GM19455 (cell line): ENCODE measurements around the gene MALL.
"Not testable (repeated sequence)": the region's sequence is repeated elsewhere in the genome, so short reads cannot be mapped to it uniquely, and the experiment has no call there.

Source experiments
- ATAC-seq: cut with Tn5 transposase; IDR thresholded peaks from one replicate; pipeline ENCODE4 v1.9.1; 2021; ENCODE audit not compliant: unreplicated experiment

Gene MALL

DNA sequence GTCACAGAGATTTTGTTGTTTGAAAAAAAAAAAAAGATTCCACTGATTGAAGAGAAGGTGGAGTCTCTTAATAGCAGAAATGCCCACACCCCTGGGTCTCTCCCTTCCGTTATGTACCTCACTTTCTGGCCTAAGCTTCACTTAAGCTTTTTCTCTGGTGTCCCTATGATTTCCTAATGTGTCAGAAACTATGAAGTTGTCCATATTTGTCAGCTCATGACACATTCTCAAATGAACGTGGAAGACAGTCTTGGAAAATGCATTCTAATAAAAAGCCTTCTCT, 5.4 kb upstream of the MALL start:
- ATAC-seq = no peak

DNA sequence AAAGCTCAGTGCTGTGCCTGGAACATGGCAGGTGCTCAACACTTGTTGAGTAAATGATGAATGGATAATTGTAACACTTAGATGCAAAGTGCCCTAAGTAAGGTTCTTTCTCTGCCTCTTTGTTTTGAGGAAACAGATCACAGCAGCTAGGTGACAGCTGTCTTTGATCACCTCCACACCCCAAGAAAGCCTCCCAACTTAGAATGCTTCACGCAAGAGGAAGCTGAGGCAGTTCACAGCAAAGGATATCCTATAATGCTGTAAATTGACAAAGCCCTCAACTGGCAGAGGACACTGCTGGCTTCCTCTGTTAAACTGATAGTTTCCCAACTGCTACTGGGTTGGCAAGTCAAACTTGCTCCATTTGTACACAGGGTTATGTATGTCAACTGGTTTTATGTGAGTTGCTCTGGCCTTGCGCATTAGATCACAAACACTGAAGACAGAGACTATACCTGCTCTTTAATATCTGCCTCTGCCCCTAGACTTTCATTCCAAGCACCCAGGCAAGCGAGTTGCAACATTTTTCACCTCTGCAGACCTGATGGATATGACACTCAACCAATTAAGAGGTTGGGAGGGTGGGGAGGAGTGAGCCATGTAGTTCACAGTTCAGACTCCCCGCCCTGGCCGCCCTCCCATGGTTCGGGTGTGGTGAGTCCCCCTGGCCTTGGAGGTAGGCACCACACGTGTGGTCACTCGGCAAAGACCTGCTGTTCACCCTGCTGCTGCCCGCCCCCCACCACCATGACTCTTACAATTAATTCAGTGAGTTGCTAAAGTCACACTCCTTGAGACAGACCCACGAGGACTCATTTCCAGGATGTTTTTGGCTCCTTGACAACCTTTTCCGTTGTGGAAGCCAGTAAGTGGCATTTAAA, 4.8 kb upstream of the MALL start:
- ATAC-seq = no peak

DNA sequence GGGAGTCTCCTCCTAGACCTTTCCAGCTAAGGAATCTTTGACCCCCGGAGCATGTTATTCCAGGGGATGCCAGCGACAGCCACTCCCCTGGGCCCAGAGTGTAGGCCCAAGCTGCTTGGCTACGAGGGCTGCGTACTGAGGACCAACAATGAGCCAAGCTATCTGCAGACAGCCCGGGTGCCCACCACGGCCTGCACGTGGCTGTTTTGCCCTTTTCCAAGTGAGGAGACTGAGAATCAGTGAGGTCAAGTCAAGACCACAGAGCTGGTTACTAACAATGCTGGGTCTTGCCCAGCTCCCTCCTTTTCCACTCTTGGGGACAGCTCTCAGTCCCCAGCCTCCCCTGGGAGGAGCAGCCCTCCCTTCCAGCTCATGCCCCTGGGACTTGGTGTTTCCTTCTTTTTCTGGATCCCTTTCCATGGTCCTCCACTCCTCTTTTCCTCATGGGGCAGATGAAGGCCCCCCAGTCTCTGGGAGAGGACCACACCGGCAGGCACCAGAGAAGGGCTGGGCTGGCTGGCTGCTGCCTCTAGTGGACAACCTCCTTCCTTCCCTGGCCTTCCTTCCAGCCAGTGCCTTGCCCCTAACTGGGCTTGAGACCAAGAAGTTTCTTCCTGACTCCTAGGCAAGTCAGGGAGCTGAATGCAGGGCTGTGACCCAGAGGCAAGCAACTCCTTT, 550 bp upstream of the MALL start:
- ATAC-seq = no peak

DNA sequence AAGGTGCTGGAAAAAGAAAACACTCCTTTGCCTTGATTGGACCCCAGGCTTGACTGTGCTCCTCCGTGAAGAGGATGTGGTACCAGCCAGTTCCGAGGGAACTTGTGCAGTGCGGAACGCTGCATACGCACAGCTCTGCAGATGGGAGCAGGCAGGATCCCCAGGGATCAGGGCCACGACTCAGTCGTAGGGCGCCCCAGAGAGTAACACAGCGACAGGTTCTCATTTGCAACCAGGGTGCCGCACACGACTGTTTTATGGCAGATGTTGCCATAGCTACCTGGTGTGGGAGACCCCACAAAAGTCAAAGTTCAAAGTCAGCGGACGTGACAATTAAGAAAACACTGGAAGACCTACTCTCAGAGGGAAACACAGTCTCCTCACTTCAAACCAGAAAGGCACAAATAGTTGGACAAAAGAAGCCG, 779 bp downstream of the MALL start:
- ATAC-seq = no peak

DNA sequence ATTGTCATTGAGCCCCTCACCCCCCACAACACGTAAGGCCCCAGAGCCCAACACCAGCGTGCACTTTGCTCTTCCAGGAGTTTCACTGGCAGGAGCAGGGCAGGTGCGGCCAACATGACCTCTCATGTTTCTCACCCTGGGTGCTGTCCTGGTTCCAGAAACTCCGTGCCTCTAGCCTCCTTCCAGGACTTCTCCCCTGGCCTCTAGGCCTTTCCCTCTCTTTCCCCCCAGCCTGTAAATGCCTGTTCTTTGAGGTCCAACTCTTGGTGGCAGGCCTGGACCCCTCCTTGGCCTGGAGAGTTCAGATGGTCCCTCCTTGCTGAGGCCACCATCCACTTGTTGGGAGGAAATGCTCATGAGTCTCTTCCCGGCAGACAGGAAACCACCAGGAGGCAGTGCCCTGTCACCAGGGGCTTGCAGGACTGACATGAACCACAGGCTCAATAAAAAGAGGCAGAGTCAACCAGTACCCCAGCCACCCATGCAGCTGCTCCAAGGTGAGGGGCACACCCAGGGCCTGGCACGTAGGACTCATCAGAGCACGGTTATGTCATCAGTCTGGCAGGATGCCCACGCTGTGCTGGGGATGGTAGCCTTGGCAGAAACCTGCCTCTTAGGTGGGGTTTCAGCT, 1.5 kb downstream of the MALL start:
- no peak for ATAC-seq

DNA sequence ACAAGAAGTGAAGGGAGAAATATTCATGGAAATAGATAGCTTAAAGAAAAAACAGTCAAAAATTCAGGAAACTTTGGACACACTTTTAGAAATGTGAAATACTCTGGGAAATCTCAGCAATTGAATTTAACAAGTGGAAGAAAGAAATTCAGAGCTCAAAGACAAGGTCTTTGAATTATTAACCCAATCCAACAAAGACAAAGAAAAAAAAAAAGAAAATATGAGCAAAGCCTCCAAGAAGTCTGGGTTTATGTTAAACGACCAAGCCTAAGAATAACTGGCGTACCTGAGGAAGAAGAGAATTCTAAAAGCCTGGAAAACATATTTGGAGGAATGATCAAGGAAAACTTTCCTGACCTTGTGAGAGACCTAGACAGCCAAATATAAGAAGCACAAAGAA, 7.3 kb downstream of the MALL start:
- ATAC-seq = not testable (repeated sequence)

DNA sequence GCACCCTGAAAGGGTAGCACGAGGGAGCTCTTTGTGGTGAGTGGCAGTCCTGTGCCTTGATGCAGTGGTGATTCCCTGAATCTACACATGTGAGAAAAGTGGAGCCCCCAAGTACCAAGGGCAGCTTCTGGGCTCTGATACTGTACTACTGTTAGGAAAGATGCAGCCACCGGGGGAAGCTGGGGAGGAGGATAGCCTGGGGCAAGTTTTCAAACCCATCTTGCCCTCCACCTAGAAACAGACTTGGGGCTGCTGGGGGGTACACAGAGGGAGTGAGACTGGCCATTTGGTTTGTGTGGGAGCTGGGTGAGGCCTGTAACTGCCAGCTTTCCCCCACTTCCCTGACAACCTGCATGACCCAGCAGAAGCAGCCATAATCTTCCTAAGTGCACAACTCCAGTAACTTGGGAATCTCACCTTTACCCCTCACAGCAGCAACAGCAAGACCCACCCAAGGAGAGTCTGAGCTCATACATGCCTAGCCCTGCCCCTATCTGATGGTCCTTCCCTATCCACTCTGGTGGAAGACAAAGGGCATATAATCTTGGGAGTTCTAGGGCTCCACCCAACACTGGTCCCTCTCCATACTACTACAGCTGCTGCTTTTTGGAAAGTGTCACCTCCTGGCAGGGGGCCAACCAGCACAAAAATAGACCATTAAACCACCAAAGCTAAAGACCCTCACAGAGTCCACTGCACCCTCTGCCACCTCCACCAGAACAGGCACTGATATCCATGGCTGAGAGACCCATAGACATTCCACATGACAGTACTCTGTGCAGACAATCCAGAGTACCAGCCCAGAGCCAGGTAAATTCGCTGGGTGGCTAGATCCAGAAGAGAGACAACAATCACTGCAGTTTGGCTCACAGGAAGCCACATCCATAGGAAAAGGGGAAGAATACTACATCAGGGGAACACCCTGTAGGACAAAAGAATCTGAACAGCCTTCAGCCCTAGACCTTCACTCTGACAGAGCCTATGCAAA, 8.2 kb downstream of the MALL start:
- ATAC-seq = no peak

DNA sequence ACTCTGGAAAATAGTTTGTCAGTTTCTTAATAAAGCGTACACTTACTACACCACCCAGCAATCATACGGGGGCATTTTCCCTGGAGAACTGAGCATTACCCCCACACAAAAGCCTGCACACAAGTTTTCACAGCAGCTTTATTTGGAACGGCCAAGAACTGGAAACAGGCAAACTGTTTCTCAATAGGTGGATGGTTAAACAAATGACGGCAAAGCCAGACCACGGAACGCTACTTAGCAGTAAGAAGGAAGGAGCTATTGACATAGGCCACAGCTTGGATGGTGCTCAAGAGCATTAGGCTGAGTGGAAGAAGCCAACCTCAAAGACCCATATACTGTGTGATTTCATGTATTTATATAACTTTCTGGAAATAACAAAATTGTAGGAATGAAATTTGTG, 9.0 kb downstream of the MALL start:
- no peak for ATAC-seq

DNA sequence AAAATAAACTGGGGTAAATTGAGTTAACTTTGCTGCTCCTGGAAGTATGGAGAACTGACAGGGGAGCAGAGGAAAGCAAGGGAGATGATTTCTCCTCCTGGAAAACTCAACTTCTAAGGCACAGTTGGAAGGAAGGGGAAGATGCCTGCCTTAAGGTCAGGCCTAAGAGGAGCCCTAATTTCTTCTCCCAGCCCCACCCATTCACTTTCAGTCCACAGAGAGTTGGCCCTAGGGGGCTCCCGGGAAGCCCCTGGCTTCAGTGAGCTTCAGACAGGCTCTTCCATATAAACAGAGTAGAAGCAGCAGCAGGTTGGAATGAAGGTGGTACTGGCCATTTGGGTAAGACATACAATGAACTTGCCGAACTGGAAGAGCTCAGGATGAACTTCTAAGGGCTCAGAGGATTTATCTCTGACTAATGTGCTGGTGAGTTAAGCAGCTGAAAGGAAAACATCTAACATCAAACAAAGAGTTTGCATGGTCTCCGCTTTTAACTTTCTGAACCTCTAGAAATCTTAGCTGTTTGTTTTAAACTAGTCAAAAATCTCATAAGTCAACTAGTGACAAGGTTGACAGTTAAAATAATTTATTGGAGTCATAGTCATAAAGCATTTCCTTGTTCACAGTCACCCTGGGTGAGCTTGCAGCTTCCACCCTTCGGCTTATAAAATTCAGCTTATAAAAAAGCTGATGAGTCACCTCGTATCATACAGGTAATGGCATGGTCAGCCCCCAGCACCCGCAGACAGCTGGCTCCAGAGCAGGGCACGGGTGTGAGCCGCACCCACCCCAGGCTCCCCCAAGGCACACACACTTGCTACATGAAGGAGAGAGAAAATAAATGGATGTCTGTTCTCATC, 9.8 kb downstream of the MALL start:
- no peak for ATAC-seq

DNA sequence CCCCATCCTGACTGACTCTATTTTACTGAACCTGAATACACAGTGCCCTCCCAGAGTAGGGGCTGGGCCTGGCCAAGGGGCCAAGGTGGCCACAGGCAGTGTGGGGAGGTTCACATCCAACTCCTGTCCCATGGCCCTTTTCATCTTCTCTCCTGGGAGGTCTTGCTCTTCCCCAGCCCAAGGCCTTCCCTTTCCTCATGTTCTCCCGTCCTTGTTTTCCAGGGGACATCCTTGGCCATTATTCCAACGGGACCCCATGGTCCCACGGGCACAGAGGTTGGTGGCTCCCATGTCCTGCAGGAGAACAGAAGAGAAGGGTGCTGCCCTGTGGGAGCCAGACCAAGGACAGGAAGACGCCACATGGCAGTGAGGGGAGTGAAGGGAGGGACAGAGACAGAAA, 10.4 kb downstream of the MALL start:
- no peak for ATAC-seq

DNA sequence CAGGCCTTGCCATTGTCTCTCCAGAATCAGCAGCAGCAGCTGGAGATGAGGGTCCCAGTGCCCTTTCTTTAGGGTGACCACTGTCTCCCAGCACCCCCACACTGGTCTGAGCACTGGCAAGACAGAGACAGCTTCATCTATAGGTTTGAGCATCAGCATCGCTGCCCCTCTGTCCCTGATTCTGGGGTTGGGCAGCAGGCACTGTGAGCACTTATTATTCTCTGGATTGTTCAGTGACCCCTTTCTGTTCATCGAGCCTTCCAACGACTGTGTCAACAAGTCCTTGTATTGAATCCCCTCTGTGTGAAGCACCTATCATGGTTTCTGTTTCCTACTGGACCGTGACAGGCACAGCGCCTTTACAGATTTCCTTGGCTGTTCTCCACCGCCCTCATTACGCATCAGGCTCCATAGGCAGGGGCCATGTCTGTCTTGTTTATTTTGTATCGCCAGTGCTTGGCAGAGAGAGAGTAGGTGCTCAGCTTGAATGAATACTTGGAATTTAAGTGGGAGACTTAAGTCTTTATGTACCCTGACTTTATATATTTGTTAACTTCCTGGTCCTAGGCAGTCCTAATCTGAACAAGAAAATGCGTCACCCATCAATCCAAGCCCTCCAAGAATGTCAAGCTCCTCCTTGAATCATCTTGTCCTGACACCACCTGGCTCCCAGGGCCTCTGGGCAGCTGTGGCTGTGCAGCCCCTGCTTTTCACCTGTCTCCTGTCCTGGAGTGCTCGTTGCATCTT, 11.4 kb downstream of the MALL start:
- no peak for ATAC-seq

DNA sequence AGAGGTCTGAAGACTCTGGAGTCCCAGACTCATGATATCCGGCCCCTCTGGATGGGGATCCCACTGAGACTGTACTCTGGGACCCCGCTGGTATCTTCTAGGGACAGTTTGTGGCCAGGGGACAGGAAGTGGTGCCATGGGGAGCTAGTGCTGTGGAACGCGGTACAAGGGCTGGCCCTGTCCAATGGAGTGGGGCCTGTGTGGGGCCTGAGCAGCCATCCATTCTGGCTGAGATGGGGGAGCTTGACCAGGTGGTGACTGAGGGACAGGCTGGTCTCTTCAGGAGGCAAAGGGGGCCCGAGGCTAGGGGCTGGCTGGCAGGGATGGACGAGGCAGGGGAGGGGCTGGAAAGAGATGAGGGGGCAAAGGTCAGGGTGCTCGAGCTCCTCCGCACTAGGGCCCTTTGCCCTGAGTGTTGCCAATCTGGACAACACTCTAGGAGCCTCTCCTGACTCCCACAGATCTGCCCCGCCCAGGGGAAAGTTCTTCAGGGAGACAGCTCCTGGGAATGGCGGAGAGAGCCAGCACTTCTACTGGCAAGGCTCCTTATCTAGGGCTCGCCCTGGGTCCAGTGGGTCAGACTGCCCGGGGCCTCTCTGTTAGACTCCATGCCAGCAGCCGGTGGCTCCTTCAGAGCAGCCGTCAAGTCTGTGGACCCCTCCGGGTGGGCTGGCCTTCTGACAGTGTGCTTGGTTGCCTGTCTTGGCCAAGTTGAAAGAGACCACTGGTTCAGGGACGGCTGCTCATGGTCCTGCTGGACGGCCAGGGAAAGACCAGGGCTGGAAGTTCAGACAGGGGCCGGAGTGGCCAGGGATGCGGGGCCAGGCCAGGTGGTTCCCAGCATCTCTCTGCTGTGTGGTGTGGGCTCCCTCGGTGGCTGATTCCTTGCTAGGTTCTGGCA, 12.3 kb downstream of the MALL start:
- ATAC-seq = no peak

DNA sequence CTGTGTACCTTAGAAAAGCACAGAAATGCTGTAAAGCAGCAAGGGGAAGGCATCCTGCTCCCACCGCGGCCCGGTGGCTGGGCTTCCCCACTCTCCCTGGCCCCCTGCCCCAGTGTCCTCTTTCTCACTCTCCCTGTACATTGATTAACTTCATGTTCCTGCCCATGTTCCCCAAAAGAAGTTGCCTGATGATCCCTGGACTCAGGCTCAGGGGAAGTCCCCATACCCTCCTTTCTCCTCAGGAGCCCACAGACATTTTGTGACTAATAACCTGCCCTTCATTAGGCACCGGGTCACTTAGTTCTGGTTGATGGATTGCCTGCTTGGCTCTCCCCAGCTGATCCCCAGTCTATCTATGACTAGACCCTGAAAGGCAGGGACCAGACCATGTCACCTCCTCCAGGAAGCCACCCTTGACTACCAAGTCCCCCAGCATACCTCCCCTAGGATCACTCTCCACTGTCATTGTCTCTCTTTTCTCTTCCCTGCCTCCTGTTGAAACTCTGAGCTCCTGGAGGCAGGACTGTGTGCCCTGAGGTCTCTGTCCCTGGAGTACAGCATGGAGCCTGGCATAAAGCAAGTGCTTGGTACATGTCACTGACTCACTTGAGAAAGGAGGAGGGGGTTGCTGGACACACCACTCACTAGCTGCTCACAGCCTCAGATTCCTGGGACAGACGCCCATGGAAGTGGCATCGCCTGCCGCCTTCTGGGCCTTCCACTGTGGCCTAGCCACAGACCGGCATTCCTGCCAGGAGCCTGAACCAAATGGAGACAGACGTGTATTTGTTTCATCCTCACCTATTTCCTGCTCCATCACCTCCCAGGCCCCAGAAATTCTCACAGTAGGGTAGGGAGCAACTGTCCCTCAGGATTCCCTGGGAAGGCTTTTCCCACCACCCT, 13.5 kb downstream of the MALL start:
- ATAC-seq = no peak

DNA sequence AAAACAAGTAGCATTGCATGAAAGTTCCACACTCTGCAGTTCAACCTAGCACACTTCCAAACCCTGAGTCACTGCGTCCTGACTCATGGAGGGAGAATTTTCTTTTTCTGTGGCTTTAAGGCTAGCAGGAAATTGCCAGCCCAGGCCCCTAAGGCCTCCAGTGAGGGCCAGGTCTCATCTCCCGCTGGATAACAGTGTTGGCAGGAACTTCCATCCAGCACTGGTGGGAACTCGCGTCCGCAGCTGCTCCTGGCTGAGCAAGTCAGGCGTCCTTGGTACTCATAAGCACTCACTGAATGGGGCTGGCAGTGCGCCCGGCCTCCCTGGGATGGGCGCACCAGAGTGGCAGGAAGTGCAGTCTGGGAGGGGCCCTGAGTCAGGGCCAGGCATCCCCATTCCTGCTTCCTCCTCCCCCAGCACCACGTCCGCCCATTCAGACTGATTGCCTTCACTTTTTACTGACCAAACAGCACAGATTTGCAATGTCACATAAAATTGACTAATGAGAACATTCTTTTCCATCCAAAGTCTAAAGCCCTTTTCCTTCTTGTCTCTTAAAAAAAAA, 14.3 kb downstream of the MALL start:
- no peak for ATAC-seq

DNA sequence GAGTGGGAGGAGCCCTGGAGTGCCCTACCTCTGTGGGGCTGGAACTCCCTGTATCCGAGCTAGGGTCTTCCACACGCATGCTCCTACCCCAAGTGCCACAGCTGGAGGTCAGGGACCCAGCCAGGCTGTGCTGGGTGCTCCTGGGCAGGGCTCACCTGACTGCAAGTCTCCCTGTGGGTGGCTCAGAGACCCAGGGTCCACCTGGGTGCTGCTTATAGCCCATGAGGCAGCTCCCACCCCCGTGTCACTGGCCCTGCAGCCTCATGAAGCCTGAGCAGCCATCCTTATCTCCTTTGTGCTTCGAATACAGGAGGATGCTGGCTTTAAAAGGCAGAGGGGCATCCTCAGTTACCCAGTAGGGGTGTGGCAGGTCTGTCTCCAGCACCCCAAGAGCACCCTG, 14.7 kb downstream of the MALL start:
- ATAC-seq = not testable (repeated sequence)

DNA sequence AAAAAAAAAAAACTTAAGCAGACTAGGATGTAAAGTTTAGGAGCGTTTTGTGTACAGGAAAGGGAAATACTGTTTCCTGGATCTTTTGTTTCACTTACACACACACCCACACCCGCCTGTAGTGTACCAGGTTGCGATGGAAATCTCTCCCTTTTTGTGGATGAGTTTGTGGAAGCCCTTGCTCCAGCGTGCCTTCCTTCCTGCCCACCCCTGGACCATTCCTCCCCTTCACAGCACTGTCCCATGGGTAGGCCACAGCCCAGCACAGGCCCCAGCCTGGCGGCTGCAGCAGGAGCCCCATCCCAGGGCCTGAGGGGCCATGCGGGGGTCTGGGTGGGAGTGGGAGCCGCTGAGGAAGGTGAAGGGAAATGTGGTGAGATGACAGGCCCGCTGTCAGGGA, 15.1 kb downstream of the MALL start:
- no peak for ATAC-seq
